SK-N-MC (cell line): ENCODE measurements around the gene ZFHX2.

Source experiments
- EZH2 ChIP-seq: fragments of 200-600 bp; sonication (generic); IDR thresholded peaks from one replicate; pipeline ENCODE4 v1.6.1; 2017; ENCODE audit warnings: antibody characterized with exemption
- POLR2AphosphoS5 ChIP-seq: IDR thresholded peaks from 2 replicates; pipeline ENCODE4 v1.6.1; 2012; ENCODE audit warnings: mild to moderate bottlenecking, low read depth, low read length, borderline replicate concordance

DNA sequence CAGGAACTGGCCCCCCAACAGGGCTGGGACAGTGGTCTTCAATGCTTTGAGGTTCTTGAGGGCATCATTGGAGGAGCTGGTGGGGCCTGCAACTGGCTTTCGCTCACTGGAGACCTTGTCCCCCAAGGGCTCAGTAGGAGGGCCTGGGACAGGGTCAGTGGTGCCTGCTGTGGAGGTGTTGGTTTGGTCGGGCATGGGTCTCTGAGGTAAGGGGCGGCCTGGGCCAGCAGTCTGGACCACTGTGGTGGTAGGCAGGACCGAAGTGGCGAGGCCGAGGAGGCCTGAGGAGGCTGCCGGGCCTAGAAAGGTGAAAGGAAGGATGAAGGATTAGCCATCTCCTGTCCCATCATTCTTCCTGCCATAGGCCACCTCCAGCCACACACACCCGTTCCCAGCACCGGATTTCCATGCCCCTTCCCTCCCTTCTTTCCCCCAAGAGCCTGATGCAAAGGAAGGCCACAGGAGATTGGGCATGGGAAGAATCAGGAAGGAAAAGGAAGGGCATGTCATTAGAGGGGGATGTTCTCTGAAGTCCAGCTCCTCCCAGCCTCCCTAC is 28.8 kb downstream of the ZFHX2 start:
- TF ChIP-seq EZH2 (no peak), POLR2AphosphoS5 (no peak)
